Aorta (tissue), 5 donors: ENCODE results near the gene MLLT1. TPM values are rescaled to one million over a fixed set of nuclear protein-coding genes. Genes with fewer than 3 reads are reported as not detected.

ENCODE experiments used
- ATAC-seq: fragments of 200-7000 bp; cut with Tn5 transposase; one replicate; pipeline ENCODE4 v1.9.1; 2022; ENCODE audit warnings: moderate library complexity; ENCODE audit not compliant: low FRiP score
- DNase-seq, 2 donors: peaks; one replicate each; pipeline ENCODE4 v3.0.0-alpha.2; 2020
- H3K27ac ChIP-seq, 2 donors: one replicate each; pipeline ENCODE4 v1.5.1; 2013; ENCODE audit warnings: low read length in 2 of 2, mild to moderate bottlenecking in 2 of 2, moderate library complexity in 2 of 2, control low read depth in 1 of 2, inconsistent platforms in 1 of 2, low read depth in 1 of 2
- H3K27me3 ChIP-seq, 2 donors: one replicate each; pipeline ENCODE4 v1.6.1; 2013; ENCODE audit warnings: control low read depth in 1 of 2, low read length in 1 of 2, mild to moderate bottlenecking in 1 of 2, moderate library complexity in 1 of 2; ENCODE audit not compliant: insufficient read depth in 2 of 2, control insufficient read depth in 1 of 2
- H3K36me3 ChIP-seq, 2 donors: one replicate each; pipeline ENCODE4 v1.6.1; 2013; ENCODE audit warnings: control low read depth in 1 of 2, low read length in 1 of 2, mild to moderate bottlenecking in 1 of 2; ENCODE audit not compliant: insufficient read depth in 2 of 2, control insufficient read depth in 1 of 2
- H3K4me1 ChIP-seq, 2 donors: one replicate each; pipeline ENCODE4 v1.6.1; 2013; ENCODE audit warnings: low read length in 2 of 2, control low read depth in 1 of 2, mild to moderate bottlenecking in 1 of 2, moderate library complexity in 1 of 2; ENCODE audit not compliant: insufficient read depth in 2 of 2, control insufficient read depth in 1 of 2
- H3K4me3 ChIP-seq, 2 donors: one replicate each; pipeline ENCODE4 v1.5.1; 2013; ENCODE audit warnings: low read length in 2 of 2, control low read depth in 1 of 2, mild to moderate bottlenecking in 1 of 2
- H3K9me3 ChIP-seq: one replicate; pipeline ENCODE4 v1.6.1; 2013; ENCODE audit warnings: mild to moderate bottlenecking, low read length; ENCODE audit not compliant: control insufficient read depth
- WGBS, 2 donors: extraction: QIAGEN DNeasy Blood & Tissue Kit; methylation state at CpG; one replicate each; pipeline ENCODE4 v1.1.7; 2013; 5-methylcytosine and 5-hydroxymethylcytosine counted together
- intact Hi-C, 2 donors: fragments of 100-400 bp; cut with DNase I; formaldehyde crosslinking; loops; one replicate each; pipeline versions ENCODE4 v1.14.2 to v1.15.0; 2022
- polyA plus RNA-seq, 2 donors: library from polyadenylated mRNA; stranded (reverse); fragments of 200-250 nt; gene quantifications; one replicate each; pipeline ENCODE4 v1.2.3, GENCODE V29; 2013
- total RNA-seq, 2 donors: library from RNA; stranded (reverse); fragmentation: NEBNext Ultra II Directional; extraction: Animal tissue kit (Norgen Biotek cat#: 25700); gene quantifications; one replicate each; pipeline ENCODE4 v1.2.1, GENCODE V29; 2021
- donor health status: healthy with polysubstance abuse.
- donor health status: Bipolar disorder and iron deficiency.
- donor health status: DM: no; HTN: no; CAD: no.
- donor health status: DM: no; HTN: no; CAD: no.
- donor health status: DM: yes; HTN: yes; CAD: no.

Gene MLLT1
- total and polyA plus RNA-seq, 4 donors, result 14.9 to 55.5 (median 44.5) TPM

GRCh38 chr19:6267552-6268381 lies 12.0 kb downstream of the MLLT1 start:
- DNase-seq, result no peak
- H3K9me3 ChIP-seq, result no peaks in the 10 kb centered on the region
- H3K27ac ChIP-seq, result no peak overlapping the region
- intact Hi-C loops, result no loop called here
- peaks cover 0 to 3% of the 10 kb centered on the region in 2 donors for H3K36me3 ChIP-seq
- no peak overlapping the region for H3K4me3 ChIP-seq
- no peaks in the 10 kb centered on the region for H3K4me1 ChIP-seq
- no peaks in the 10 kb centered on the region for H3K27me3 ChIP-seq
- ATAC-seq, result no peak
- WGBS, 2 donors, result 87 to 90% methylated on average over 17 of the region's 17 CpGs

GRCh38 chr19:6264803-6265202 lies 15.0 kb downstream of the MLLT1 start:
- H3K4me1 ChIP-seq, result no peaks in the 10 kb centered on the region
- peaks cover 0 to 3% of the 10 kb centered on the region in 2 donors for H3K36me3 ChIP-seq
- H3K4me3 ChIP-seq, result no peak overlapping the region
- ATAC-seq, result no peak
- 75 to 85% methylated on average over 4 of the region's 4 CpGs for WGBS, 2 donors
- H3K9me3 ChIP-seq, result no peaks in the 10 kb centered on the region
- intact Hi-C loops, result no loop called here
- no peaks in the 10 kb centered on the region for H3K27me3 ChIP-seq
- DNase-seq, result no peak
- H3K27ac ChIP-seq, result no peak overlapping the region

- intact Hi-C loops, result no loop called here
- H3K36me3 ChIP-seq, result no peaks in the 10 kb centered on the region
- H3K4me1 ChIP-seq, result no peaks in the 10 kb centered on the region
Observed at GRCh38 chr19:6263735-6264444, 15.9 kb downstream of the MLLT1 start.

GRCh38 chr19:6263306-6263705 lies 16.5 kb downstream of the MLLT1 start:
- no peaks in the 10 kb centered on the region for H3K4me1 ChIP-seq
- intact Hi-C loops, result no loop called here
- ATAC-seq (no peak), DNase-seq (no peak)
- 79 to 84% methylated on average over 12 of the region's 12 CpGs for WGBS, 2 donors
- no peak overlapping the region for H3K27ac ChIP-seq
- H3K4me3 ChIP-seq, result no peak overlapping the region
- no peaks in the 10 kb centered on the region for H3K36me3 ChIP-seq
- no peaks in the 10 kb centered on the region for H3K9me3 ChIP-seq
- H3K27me3 ChIP-seq, result no peaks in the 10 kb centered on the region

More at GRCh38 chr19:6263735-6264444, 15.9 kb downstream of the MLLT1 start:
- Histone ChIP-seq H3K27ac (no peak overlapping the region), H3K27me3 (no peaks in the 10 kb centered on the region), H3K9me3 (no peaks in the 10 kb centered on the region), H3K4me3 (no peak overlapping the region)
- peak in 1 of 2 donors; percentile 61 for DNase-seq
- 86 to 88% methylated on average over 18 of the region's 18 CpGs for WGBS, 2 donors
- no peak for ATAC-seq

GRCh38 chr19:6262519-6262918 lies 17.3 kb downstream of the MLLT1 start:
- Histone ChIP-seq H3K36me3 (no peaks in the 10 kb centered on the region), H3K4me1 (no peaks in the 10 kb centered on the region), H3K4me3 (no peak overlapping the region), H3K9me3 (no peaks in the 10 kb centered on the region), H3K27me3 (no peaks in the 10 kb centered on the region), H3K27ac (no peak overlapping the region)
- intact Hi-C loops, result no loop called here
- 94 to 95% methylated on average over 11 of the region's 11 CpGs for WGBS, 2 donors
- DNase-seq (peak in 1 of 2 donors; percentile 64), ATAC-seq (no peak)

GRCh38 chr19:6261883-6262282 lies 17.9 kb downstream of the MLLT1 start:
- ATAC-seq, result no peak
- no peaks in the 10 kb centered on the region for H3K9me3 ChIP-seq
- H3K4me1 ChIP-seq, result no peaks in the 10 kb centered on the region
- DNase-seq, result peak in 1 of 2 donors; percentile 55
- no peak overlapping the region for H3K4me3 ChIP-seq
- intact Hi-C loops, result no loop called here
- no peaks in the 10 kb centered on the region for H3K27me3 ChIP-seq
- H3K36me3 ChIP-seq, result no peaks in the 10 kb centered on the region
- no peak overlapping the region for H3K27ac ChIP-seq
- WGBS, 2 donors, result 86 to 89% methylated on average over 15 of the region's 15 CpGs

GRCh38 chr19:6260912-6261650 lies 18.7 kb downstream of the MLLT1 start:
- intact Hi-C loops, result no loop called here
- Histone ChIP-seq H3K4me1 (no peaks in the 10 kb centered on the region), H3K27me3 (no peaks in the 10 kb centered on the region), H3K4me3 (no peak overlapping the region), H3K9me3 (no peaks in the 10 kb centered on the region), H3K27ac (no peak overlapping the region), H3K36me3 (no peaks in the 10 kb centered on the region)
- no peak for ATAC-seq
- 88 to 90% methylated on average over 30 of the region's 30 CpGs for WGBS, 2 donors
- peak in 1 of 2 donors; percentile 77 for DNase-seq

- H3K36me3 ChIP-seq, result no peaks in the 10 kb centered on the region
Observed at GRCh38 chr19:6260376-6260775, 19.4 kb downstream of the MLLT1 start.

More at GRCh38 chr19:6260376-6260775, 19.4 kb downstream of the MLLT1 start:
- Histone ChIP-seq H3K4me1 (no peaks in the 10 kb centered on the region), H3K27ac (no peak overlapping the region), H3K4me3 (no peak overlapping the region), H3K27me3 (no peaks in the 10 kb centered on the region), H3K9me3 (no peaks in the 10 kb centered on the region)
- WGBS, 2 donors, result 94 to 97% methylated on average over 9 of the region's 9 CpGs
- DNase-seq (peak in 1 of 2 donors; percentile 72), ATAC-seq (peak; percentile 28)
- intact Hi-C loops, result no loop called here
